GDM1 (cell line): ENCODE measurements around the gene MED22.
"Not testable (repeated sequence)": the region's sequence is repeated elsewhere in the genome, so short reads cannot be mapped to it uniquely, and the experiment has no call there.

Source experiments
- DNase-seq: peaks from one replicate; lab custom pipeline; 2025; lab: John Stamatoyannopoulos, UW

MED22 gene

GRCh38 chr9:133347985-133348717 lies at the start of gene MED22, which contains the start of gene RPL7A:
TSS of gene MED22 (minus strand) at chr9:133348131. CDS start at chr9:133346662, 1,469 bp downstream.
TSS of gene RPL7A (plus strand) at chr9:133348218. CDS start at chr9:133348244, 26 bp downstream.
- DNase-seq: peak; percentile 88

- no peak for DNase-seq
These were observed 49.4 kb upstream of the MED22 start for GRCh38 chr9:133397370-133397769.

GRCh38 chr9:133396952-133397351 lies 49.0 kb upstream of the MED22 start:
- no peak for DNase-seq

GRCh38 chr9:133394687-133395271 lies 46.8 kb upstream of the MED22 start:
- no peak for DNase-seq

GRCh38 chr9:133393399-133393798 lies 45.5 kb upstream of the MED22 start:
- DNase-seq: no peak

- DNase-seq: not testable (repeated sequence)
These were observed 44.4 kb upstream of the MED22 start for GRCh38 chr9:133392308-133392707.

GRCh38 chr9:133391449-133391848 lies 43.5 kb upstream of the MED22 start:
- DNase-seq: not testable (repeated sequence)

- DNase-seq: no peak
These were observed 42.8 kb upstream of the MED22 start for GRCh38 chr9:133390713-133391112.

- DNase-seq: no peak
These were observed 41.6 kb upstream of the MED22 start for GRCh38 chr9:133389562-133389961.

- no peak for DNase-seq
These were observed 41.2 kb upstream of the MED22 start for GRCh38 chr9:133389025-133389557.

GRCh38 chr9:133387680-133388079 lies 39.7 kb upstream of the MED22 start:
- DNase-seq: no peak

GRCh38 chr9:133386338-133386737 lies 38.4 kb upstream of the MED22 start:
- DNase-seq: no peak

GRCh38 chr9:133385452-133385851 lies 37.5 kb upstream of the MED22 start:
- DNase-seq: no peak

GRCh38 chr9:133384736-133385321 lies 36.9 kb upstream of the MED22 start:
- no peak for DNase-seq

GRCh38 chr9:133383438-133383837 lies 35.5 kb upstream of the MED22 start:
- no peak for DNase-seq

GRCh38 chr9:133382507-133383141 lies 34.7 kb upstream of the MED22 start:
- DNase-seq: no peak

- DNase-seq: no peak
These were observed 32.8 kb upstream of the MED22 start for GRCh38 chr9:133380734-133381133.

- DNase-seq: no peak
These were observed 31.5 kb upstream of the MED22 start for GRCh38 chr9:133379153-133380086.

- no peak for DNase-seq
These were observed 30.6 kb upstream of the MED22 start for GRCh38 chr9:133378408-133378962.

GRCh38 chr9:133377721-133378216 lies 29.8 kb upstream of the MED22 start:
- no peak for DNase-seq

GRCh38 chr9:133377280-133377679 lies 29.3 kb upstream of the MED22 start:
- DNase-seq: not testable (repeated sequence)
